HG03135 (cell line): ENCODE measurements around the gene FRMD4A.
A peak's percentile ranks its signal among the peaks of the same experiment; 100 is the strongest.
"Not testable (repeated sequence)": the region's sequence is repeated elsewhere in the genome, so short reads cannot be mapped to it uniquely, and the experiment has no call there.

Experiments used
- ATAC-seq: cut with Tn5 transposase; IDR thresholded peaks from one replicate; pipeline ENCODE4 v1.9.1; 2021; ENCODE audit warnings: mild to moderate bottlenecking, moderate library complexity; ENCODE audit not compliant: unreplicated experiment

The FRMD4A gene

DNA sequence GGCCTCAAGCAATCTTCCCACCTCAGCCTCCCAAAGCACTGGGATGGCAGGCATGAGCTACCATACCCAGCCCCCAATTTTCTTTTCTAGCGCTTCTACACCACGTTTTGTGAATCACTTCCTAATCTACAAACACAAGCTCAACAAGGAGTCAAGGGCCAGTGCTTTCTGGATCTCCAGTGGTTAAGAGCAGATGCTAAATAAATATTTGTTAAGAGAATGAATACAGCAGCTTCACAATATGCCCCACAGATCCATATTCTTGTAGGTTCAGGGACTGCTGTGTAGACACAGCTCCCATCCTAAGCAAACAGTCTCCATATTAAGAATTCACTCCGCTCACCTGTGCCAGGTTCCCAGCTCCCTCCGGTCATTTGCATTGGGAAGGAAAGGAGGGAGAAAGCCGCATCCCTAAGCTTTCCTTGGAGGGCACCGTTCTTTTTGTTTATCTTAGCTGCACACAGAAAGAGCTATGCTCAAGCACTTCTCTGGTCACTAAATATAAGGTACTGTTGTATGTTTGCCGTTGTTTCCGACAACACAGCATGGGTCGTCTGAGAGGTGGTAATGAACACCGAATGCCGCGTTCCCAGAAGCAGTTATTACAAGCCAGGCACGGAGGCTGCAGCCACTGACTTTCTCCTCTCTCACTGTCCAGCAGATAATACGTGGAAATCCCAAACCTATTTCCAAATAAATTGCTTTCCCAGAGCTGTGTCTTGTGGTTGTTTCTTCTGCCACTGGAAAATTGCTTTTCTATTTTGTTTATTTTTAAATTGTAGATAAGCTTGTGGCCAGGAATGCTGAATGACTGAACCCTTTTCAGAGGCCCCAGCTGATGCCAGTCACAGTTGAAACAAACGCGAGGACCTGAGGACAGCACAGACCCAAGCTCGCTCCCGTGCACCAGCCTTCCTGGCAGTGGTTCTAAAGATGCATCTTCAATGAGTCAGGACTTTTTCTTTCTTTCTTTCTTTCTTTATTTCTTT, 526.9 kb downstream of the FRMD4A start:
- ATAC-seq, result no peak

GRCh38 chr10:13801907-13802288, 528.8 kb downstream of the FRMD4A start:
- no peak for ATAC-seq

GRCh38 chr10:13801156-13801906, 529.4 kb downstream of the FRMD4A start:
- no peak for ATAC-seq

DNA sequence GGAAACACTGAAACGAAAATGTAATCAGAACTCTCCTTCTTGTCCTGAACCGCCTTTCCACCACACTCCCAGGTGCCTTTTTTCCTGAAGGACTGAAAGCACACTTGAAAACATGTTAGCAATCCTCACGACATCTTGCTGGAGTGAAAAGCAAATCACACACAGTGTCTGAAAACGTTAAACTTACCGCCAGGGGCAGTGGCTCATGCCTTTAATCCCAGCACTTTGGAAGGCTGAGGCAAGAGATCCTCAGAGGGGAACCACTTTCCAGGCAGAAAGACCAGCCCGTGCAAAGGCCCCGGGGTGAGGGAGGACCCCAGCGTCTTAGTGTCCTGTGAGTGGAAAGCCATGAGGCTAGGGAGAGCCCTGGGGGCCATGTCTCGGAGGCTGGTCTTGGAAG, 533.6 kb downstream of the FRMD4A start:
- ATAC-seq, result no peak

DNA sequence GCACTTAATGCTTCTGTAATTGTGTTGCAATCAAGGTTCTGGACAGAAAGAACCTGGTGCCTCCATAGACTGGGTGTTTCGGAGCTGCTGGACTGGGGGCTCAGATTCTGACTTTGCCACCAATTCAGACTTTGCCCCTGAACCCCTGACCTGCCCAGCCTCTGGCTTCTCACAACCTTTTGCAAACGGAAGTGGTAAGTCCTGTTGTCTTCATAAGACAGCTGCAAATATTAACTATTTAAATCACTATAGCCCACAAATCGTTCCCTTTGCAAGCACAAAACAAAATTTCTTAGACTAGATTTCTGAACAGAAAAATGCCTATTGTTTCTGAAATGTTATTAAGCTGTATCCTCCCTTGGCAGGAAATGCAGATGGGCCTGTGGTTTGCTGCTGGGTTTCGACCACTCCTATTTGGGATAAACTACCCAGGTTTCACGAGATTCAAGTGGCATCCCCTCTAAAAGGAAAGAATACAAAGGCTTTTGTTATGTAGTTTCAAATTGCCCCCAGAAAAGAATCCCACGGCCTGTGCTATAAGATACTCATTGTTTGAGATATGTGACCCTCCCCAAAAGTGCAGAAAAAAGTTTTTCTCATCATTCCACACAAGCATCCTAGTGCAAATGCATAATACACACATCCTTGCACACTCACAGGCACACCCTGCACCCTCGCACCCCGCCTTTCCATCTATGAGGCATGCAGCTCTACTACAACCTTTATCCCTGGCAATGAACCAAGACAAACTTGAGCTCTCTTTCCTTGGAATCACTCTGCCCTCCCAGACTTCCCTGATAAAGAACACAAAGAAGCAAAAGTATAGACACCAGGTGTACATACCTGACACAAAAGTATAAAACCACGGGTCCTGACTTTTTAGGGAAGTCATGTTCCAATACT, 534.8 kb downstream of the FRMD4A start:
- no peak for ATAC-seq

DNA sequence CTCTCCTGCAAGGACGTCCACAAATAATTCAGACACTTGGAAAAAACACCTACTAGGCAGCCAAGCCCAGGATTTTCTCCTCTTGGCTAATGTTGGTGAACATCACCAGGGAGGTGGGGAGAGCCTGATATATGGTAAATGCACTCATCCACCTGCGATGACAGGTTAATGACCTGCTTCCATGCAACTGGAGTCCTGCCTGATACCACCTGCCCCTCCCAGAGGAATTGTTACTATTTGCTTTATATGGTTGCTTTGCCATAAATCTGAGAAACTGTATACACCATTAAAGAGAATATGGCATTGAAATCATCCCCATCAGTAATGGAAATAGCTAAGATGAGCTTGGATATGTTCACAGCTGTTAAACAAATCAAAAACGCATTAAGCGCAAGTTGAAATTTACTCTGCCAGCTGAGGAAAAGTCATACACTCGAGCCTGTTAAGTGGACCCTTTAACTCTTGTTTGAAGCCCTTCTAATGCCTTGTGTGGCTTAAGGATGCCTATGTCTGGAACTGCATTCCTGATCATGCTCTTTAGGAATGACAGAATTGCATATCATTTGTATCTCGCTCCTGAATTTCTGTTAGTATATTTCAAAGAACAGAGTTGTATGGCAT, 535.6 kb downstream of the FRMD4A start:
- ATAC-seq, result no peak

- ATAC-seq, result no peak
Observed at GRCh38 chr10:13792006-13792405, 538.7 kb downstream of the FRMD4A start.

GRCh38 chr10:13791483-13791882, 539.2 kb downstream of the FRMD4A start:
- no peak for ATAC-seq

DNA sequence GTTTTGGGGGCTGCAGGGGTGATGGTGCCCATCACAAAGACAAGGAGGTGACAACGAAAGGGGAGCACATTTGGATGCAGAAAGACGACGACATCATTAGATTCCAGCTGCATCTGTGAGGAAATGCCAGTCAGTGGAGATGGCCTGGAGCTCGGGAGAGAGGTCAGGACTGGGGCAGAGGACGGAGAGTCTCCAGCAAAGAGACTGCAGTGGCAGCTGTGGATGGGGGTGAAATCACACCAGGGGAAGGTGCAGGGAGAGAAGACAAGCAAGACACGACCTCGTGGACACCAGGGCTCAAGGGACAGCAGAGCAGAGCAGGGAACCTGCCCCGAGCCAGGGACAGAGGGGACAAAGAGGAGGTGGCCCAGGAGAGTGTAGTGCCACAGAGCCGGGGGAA, 540.5 kb downstream of the FRMD4A start:
- no peak for ATAC-seq

GRCh38 chr10:13789448-13789829, 541.3 kb downstream of the FRMD4A start:
- ATAC-seq, result no peak

- no peak for ATAC-seq
Observed at GRCh38 chr10:13788711-13789447, 541.8 kb downstream of the FRMD4A start.

DNA sequence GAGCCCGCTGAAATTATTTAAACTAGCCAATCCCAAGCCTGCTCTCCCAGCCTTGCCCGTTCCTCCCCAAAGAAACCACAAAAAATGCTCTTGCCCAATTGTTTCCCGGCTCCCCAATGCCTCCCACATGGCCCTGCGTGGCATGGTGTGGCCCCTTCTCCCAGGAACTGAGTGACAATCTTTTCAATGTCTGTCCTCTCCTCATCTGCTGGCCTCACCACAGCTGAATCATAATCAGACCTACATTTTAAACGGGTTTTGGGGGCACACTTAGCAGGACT, 542.5 kb downstream of the FRMD4A start:
- no peak for ATAC-seq

- ATAC-seq, result peak; percentile 74
Observed at GRCh38 chr10:13787015-13787421, 543.7 kb downstream of the FRMD4A start.

DNA sequence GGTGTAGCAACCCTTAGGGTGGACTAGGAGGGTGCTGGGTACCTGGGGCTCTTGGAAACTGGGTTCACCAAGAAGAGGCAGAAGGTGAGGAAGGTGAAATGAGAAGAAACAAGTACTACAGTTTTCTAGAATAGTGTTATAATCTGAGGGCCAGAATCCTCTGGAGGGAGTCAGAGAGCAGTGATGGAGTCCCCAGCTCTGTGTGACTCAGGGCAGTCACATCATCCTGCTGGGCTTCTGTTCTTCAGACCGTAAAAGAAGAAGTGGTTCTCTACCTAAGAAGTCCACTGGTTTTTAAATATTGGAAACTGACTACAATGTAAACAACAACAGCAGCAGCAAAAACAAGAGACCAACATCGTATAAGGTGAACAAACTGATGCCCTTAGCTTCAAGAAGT, 546.7 kb downstream of the FRMD4A start:
- no peak for ATAC-seq

- no peak for ATAC-seq
Observed at GRCh38 chr10:13779748-13780147, 551.0 kb downstream of the FRMD4A start.

DNA sequence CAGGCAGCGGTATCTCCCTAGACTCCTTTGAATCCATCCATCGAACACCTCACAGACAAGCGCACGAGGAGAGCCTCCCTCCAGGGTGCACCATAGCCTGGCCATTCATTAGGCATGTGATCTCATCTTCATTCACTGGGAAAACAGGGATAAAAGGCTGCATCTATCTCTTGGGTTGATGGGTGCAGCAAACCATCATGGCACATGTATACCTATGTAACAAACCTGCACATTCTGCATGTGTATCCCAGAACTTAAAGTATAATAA, 552.1 kb downstream of the FRMD4A start:
- not testable (repeated sequence) for ATAC-seq

DNA sequence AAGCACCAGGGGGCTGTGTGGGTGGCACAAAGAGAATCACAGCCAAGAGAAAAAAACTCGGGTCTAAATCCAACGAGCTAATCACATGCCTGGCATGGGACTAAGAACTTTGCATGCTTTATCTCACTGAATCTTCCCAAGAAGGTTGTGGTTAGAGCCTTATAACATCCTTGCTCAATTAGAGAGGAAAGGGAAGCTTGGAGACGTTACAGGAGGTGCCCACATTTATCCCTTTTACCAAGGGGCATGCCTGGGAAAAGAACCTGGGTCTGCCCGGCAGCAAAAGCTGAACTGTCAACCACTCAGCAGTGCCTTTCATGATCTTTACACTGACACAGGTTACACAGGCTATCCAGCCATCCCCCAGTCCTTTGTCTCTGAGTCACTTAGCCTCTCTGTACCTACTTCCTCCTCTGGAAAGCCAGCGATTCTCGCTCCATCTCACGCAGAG, 553.8 kb downstream of the FRMD4A start:
- no peak for ATAC-seq

DNA sequence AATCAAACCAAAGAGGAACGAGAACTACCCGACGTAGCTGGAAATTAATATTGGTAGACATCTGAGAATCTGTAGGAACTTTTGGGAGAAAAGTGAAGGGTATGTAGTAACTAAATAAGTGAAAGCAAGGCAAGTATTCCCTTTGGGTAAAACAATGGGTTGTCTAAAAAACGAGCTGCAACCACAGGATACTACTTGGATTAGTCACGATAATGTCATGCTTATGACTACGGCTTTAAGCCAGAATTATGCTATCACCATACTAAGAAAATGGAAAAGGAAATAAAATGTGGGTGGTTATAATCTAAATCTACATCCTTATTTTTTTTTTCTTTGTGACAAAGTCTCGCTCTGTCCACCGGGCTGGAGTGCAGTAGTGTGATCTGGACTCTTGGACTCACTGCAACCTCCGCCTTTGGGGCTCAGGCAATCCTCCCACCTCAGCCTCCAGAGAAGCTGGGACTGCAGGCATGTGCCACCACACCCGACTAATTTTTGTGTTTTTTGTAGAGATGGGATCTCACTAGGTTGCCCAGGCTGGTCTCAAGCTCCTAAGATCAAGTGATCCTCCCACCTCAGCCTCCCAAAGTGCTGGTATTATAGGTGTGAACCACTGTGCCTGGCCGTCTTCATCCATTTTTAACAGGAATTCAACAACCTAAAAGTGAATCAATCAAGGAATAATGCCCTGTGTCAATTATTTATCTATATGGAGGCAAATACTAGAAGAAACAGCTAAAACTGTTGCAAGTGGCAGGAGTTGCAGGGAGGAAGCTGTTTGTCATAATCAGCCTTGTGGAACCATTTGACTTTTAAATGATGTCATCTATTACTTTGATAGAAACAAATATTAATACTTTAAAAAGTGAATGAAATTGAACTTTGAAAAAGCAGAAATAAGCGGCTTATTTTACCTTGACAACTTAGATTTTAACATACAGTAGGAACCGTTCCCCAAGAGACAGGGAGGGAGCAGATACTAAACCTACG, 554.6 kb downstream of the FRMD4A start:
- ATAC-seq, result no peak

DNA sequence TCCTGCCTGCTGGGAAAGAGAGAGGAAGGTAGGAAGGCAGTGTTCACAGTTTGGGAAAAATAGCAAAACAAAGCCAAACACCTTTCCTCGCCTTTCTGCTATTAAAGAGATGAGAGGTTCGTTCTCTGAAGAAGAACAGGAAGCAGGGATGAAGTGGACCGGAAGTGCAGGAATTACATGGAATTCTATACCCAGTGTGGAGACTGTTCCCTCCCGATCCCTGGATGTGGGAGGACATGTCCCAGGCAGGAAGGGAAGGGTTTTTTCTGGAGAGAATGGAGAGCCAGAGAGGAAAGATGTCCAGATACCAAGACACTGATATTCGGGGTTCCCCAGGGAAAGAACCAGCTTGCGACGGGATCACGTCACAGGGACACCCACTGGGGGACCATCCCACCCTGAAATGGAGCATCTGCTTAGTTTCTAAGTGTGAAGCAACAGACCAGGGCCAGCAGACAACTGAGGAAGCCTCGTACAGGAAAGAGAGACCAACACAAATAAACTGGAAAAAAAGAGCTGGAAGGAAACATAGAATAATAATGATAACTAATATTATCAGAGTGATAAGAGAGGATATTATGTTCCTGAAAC, 556.3 kb downstream of the FRMD4A start:
- ATAC-seq, result no peak
